NCI-H1694 (cell line): Measurements from ENCODE around the gene SFRP2.

Experiments
- DNase-seq: peaks from one replicate; lab custom pipeline; 2025; lab: John Stamatoyannopoulos, UW

SFRP2 gene

GRCh38 chr4:153788413-153789276 lies at the start of gene SFRP2:
SFRP2 (minus strand) TSS chr4:153789083; CDS start chr4:153788835, 248 bp downstream.
- DNase-seq: no peak

- no peak for DNase-seq
These were observed 49.7 kb upstream of the SFRP2 start for GRCh38 chr4:153838564-153838963.

GRCh38 chr4:153834901-153835300 lies 46.0 kb upstream of the SFRP2 start:
- no peak for DNase-seq

GRCh38 chr4:153832720-153833287 lies 43.9 kb upstream of the SFRP2 start:
- no peak for DNase-seq

- DNase-seq: no peak
These were observed 43.2 kb upstream of the SFRP2 start for GRCh38 chr4:153832054-153832453.

- no peak for DNase-seq
These were observed 42.4 kb upstream of the SFRP2 start for GRCh38 chr4:153831245-153831644.

- no peak for DNase-seq
These were observed 36.8 kb upstream of the SFRP2 start for GRCh38 chr4:153825691-153826090.

- DNase-seq: no peak
These were observed 36.2 kb upstream of the SFRP2 start for GRCh38 chr4:153825126-153825525.

GRCh38 chr4:153824501-153824900 lies 35.6 kb upstream of the SFRP2 start:
- DNase-seq: no peak

GRCh38 chr4:153823483-153823882 lies 34.6 kb upstream of the SFRP2 start:
- no peak for DNase-seq

- no peak for DNase-seq
These were observed 33.4 kb upstream of the SFRP2 start for GRCh38 chr4:153822316-153822715.

- no peak for DNase-seq
These were observed 28.6 kb upstream of the SFRP2 start for GRCh38 chr4:153817466-153817865.

- no peak for DNase-seq
These were observed 27.7 kb upstream of the SFRP2 start for GRCh38 chr4:153816542-153816941.

- DNase-seq: no peak
These were observed 25.9 kb upstream of the SFRP2 start for GRCh38 chr4:153814789-153815188.

GRCh38 chr4:153809916-153810810 lies 21.3 kb upstream of the SFRP2 start:
- DNase-seq: no peak

- no peak for DNase-seq
These were observed 20.4 kb upstream of the SFRP2 start for GRCh38 chr4:153809307-153809706.

GRCh38 chr4:153808175-153808574 lies 19.3 kb upstream of the SFRP2 start:
- DNase-seq: no peak

GRCh38 chr4:153806073-153806472 lies 17.2 kb upstream of the SFRP2 start:
- no peak for DNase-seq

GRCh38 chr4:153804722-153805121 lies 15.8 kb upstream of the SFRP2 start:
- no peak for DNase-seq

- no peak for DNase-seq
These were observed 10.8 kb upstream of the SFRP2 start for GRCh38 chr4:153799694-153800074.

- no peak for DNase-seq
These were observed 10.2 kb upstream of the SFRP2 start for GRCh38 chr4:153798901-153799693.

GRCh38 chr4:153798420-153798819 lies 9.5 kb upstream of the SFRP2 start:
- no peak for DNase-seq
